DND-41 (cell line): ENCODE data around the gene SLC39A11.

Experiments used
- ATAC-seq: fragments of 200-7000 bp; cut with Tn5 transposase; 3 replicates; pipeline ENCODE4 v1.9.1; 2021; ENCODE audit warnings: low read depth; ENCODE audit not compliant: insufficient read depth
- DNase-seq: peaks from one replicate; pipeline ENCODE4 v3.0.0-alpha.2; 2020
- H2AFZ ChIP-seq: 2 replicates; pipeline ENCODE4 v1.6.0; 2012; ENCODE audit warnings: low read depth, low read length
- H3K27ac ChIP-seq: 2 replicates; pipeline ENCODE4 v1.5.1; 2012; ENCODE audit warnings: low read length, inconsistent platforms
- H3K27me3 ChIP-seq: fragments of 200-600 bp; sonication (generic); 2 replicates; pipeline ENCODE4 v1.6.0; 2012; ENCODE audit warnings: low read length, mild to moderate bottlenecking, inconsistent platforms; ENCODE audit not compliant: insufficient read depth, poor library complexity
- H3K36me3 ChIP-seq: 2 replicates; pipeline ENCODE4 v1.5.1; 2012; ENCODE audit warnings: low read length, inconsistent platforms; ENCODE audit not compliant: insufficient read depth
- H3K4me1 ChIP-seq: 2 replicates; pipeline ENCODE4 v1.5.1; 2012; ENCODE audit warnings: mild to moderate bottlenecking, low read length; ENCODE audit not compliant: insufficient read depth
- H3K4me2 ChIP-seq: 2 replicates; pipeline ENCODE4 v1.6.0; 2012; ENCODE audit warnings: mild to moderate bottlenecking, moderate library complexity, low read length, inconsistent platforms; ENCODE audit not compliant: insufficient read depth
- H3K4me3 ChIP-seq, 2 experiments: fragments of 200-600 bp in 1 of 2; shearing (Covaris generic) in 1 of 2; 2 replicates each; pipeline ENCODE4 v1.5.1; 2012 to 2016; ENCODE audit warnings: inconsistent platforms in 2 of 2, low read length in 2 of 2, mild to moderate bottlenecking in 2 of 2, low read depth in 1 of 2, moderate library complexity in 1 of 2
- H3K79me2 ChIP-seq: 2 replicates; pipeline ENCODE4 v1.6.0; 2012; ENCODE audit warnings: low read length, inconsistent platforms; ENCODE audit not compliant: insufficient read depth
- H3K9ac ChIP-seq: 2 replicates; pipeline ENCODE4 v1.6.0; 2012; ENCODE audit warnings: low read depth, mild to moderate bottlenecking, inconsistent platforms, low read length, moderate library complexity
- H3K9me3 ChIP-seq: 2 replicates; pipeline ENCODE4 v1.5.1; 2012; ENCODE audit warnings: low read length, moderate library complexity, mild to moderate bottlenecking, inconsistent platforms; ENCODE audit not compliant: insufficient read depth, severe bottlenecking
- H4K20me1 ChIP-seq: 2 replicates; pipeline ENCODE4 v1.6.0; 2012; ENCODE audit warnings: low read length; ENCODE audit not compliant: insufficient read depth
- CTCF ChIP-seq: IDR thresholded peaks from 2 replicates; pipeline ENCODE4 v1.5.1; 2012; ENCODE audit warnings: borderline replicate concordance, low read length, moderate library complexity, mild to moderate bottlenecking; ENCODE audit not compliant: poor library complexity, severe bottlenecking; ENCODE audit errors: extremely low read depth
- EZH2 ChIP-seq: IDR thresholded peaks from 3 replicates; pipeline ENCODE4 v1.6.1; 2012; ENCODE audit warnings: borderline replicate concordance, low read depth, mild to moderate bottlenecking, moderate library complexity, low read length, inconsistent platforms; ENCODE audit not compliant: severe bottlenecking

Gene SLC39A11

GRCh38 chr17:72656130-72656763, 436.2 kb downstream of the SLC39A11 start:
- H3K4me2 ChIP-seq, result no peak overlapping the region
- H3K79me2 ChIP-seq, result no peaks in the 10 kb centered on the region
- H3K9ac ChIP-seq, result no peak overlapping the region
- H3K27ac ChIP-seq, result no peak overlapping the region
- H3K4me1 ChIP-seq, result no peaks in the 10 kb centered on the region
- TF ChIP-seq EZH2 (no peak), CTCF (no peak)
- H2AFZ ChIP-seq, result no peak overlapping the region
- DNase-seq (no peak), ATAC-seq (no peak)
- H3K27me3 ChIP-seq, result no peaks in the 10 kb centered on the region
- H3K9me3 ChIP-seq, result no peaks in the 10 kb centered on the region
- H3K36me3 ChIP-seq, result no peaks in the 10 kb centered on the region
- no peak overlapping the region for H3K4me3 ChIP-seq
- H4K20me1 ChIP-seq, result peaks cover 4% of the 10 kb centered on the region; the same call in 1 of the 2 replicates

GRCh38 chr17:72654706-72655105, 437.8 kb downstream of the SLC39A11 start:
- DNase-seq, result no peak
- no peaks in the 10 kb centered on the region for H3K4me1 ChIP-seq
- no peak overlapping the region for H3K27ac ChIP-seq
- H3K36me3 ChIP-seq, result no peaks in the 10 kb centered on the region
- peaks cover 4% of the 10 kb centered on the region; the same call in 1 of the 2 replicates for H4K20me1 ChIP-seq
- no peak overlapping the region for H3K9ac ChIP-seq
- ATAC-seq, result no peak
- H3K4me3 ChIP-seq, result no peak overlapping the region
- no peak for TF ChIP-seq CTCF
- H3K27me3 ChIP-seq, result no peaks in the 10 kb centered on the region
- no peak overlapping the region for H3K4me2 ChIP-seq
- H2AFZ ChIP-seq, result no peak overlapping the region
- no peaks in the 10 kb centered on the region for H3K9me3 ChIP-seq
- no peaks in the 10 kb centered on the region for H3K79me2 ChIP-seq

GRCh38 chr17:72651988-72652387, 440.5 kb downstream of the SLC39A11 start:
- H3K9me3 ChIP-seq, result no peaks in the 10 kb centered on the region
- H4K20me1 ChIP-seq, result peaks cover 4% of the 10 kb centered on the region; the same call in 1 of the 2 replicates
- H3K27ac ChIP-seq, result no peak overlapping the region
- no peak for DNase-seq
- H3K79me2 ChIP-seq, result no peaks in the 10 kb centered on the region
- no peak overlapping the region for H3K4me2 ChIP-seq
- H3K27me3 ChIP-seq, result no peaks in the 10 kb centered on the region
- ATAC-seq, result no peak
- H2AFZ ChIP-seq, result no peak overlapping the region
- no peak overlapping the region for H3K4me3 ChIP-seq
- no peak overlapping the region for H3K9ac ChIP-seq
- no peaks in the 10 kb centered on the region for H3K36me3 ChIP-seq
- TF ChIP-seq CTCF, result no peak
- TF ChIP-seq EZH2, result no peak
- no peaks in the 10 kb centered on the region for H3K4me1 ChIP-seq

DNA sequence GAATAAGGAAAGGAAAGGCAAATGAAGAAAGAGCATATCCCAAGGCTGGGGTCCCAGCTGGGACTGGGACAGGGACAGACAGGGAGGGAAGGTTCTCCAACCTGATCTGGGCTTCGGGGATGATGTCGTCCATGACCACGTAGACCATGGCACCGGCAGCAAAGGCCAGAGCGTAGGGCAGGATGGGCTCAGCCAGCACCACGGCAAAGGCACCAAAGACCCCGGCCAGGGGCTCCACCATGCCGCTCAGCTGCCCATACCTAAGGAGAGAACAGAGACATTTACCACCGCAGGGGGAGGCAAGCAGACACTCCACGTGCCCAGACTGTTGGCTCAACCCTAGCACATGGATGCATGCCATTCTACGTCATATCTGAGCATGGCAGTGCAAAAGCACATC, 443.8 kb downstream of the SLC39A11 start:
- Histone ChIP-seq H2AFZ (no peak overlapping the region), H4K20me1 (no peaks in the 10 kb centered on the region), H3K4me3 (no peak overlapping the region), H3K36me3 (no peaks in the 10 kb centered on the region), H3K4me1 (no peaks in the 10 kb centered on the region), H3K9me3 (no peaks in the 10 kb centered on the region), H3K27ac (no peak overlapping the region), H3K4me2 (no peak overlapping the region), H3K9ac (no peak overlapping the region), H3K79me2 (no peaks in the 10 kb centered on the region), H3K27me3 (no peaks in the 10 kb centered on the region)
- no peak for DNase-seq
- TF ChIP-seq CTCF, result no peak
- ATAC-seq, result no peak
